ENCODE data around the gene SMCO1. TPM values are rescaled to one million over a fixed set of nuclear protein-coding genes. Genes with fewer than 3 reads are reported as not detected.

The SMCO1 gene
- polyA plus RNA-seq, 2 of the 4 experiments (the other 2 are of a cell fraction) = not detected

DNA sequence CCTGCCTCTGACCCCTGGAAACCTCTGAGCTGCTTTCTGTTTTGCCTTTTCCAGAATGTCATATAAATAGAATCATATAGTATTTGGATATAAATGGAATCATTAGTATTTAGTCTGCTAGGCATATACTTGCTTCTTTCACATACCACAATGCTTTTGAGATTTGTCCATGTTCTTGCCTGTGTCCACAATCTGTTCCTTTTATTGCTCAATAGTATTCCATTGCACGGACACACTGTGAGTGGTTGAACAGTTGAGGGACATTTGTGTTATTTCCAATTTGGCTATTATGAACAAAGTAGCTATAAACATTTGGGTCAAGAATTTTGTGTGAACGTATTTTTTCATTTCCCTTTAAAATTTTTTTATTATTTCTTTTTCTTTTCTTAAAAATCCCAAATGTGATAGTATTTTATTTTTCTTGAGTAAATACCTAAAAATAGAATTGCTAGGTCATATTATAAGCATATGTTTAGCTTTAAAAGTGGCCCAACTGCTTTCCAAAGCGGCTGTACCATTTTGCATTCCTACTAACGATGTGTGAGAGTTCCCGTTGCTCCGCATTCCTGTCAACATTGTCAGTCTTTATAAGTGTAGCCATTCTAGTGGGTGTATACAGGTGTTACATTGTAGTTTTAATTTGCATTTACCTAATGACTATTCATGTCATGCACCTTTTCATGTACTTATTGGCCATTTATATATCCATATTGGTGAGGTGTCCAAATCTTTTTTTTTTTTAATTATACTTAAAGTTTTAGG is 26.7 kb upstream of the SMCO1 start:
- no peak for ATAC-seq
- Histone ChIP-seq H3K9me3 (no peaks in the 10 kb centered on the region), H3K4me3 (no peak overlapping the region), H3K27ac (no peak overlapping the region), H3K4me2 (no peak overlapping the region), H3K4me1 (no peaks in the 10 kb centered on the region)
- TF ChIP-seq NR3C1 (IDR thresholded peaks at IDR 0.05) = no peak
- TF ChIP-seq EHF (CRISPR knock-in tag; IDR thresholded peaks at IDR 0.05) = no peak
- no peak for TF ChIP-seq POLR2AphosphoS2 (conservative IDR thresholded peaks at IDR 0.05; ENCODE audit: low read length)
- TF ChIP-seq HEYL (CRISPR knock-in tag; IDR thresholded peaks at IDR 0.05) = no peak
- no peak for TF ChIP-seq ZNF302 (CRISPR knock-in tag; IDR thresholded peaks at IDR 0.05)
- no peak for TF ChIP-seq RAD21 (conservative IDR thresholded peaks at IDR 0.05 in 1 of 2, IDR thresholded peaks at IDR 0.05 in 1 of 2)
- TF ChIP-seq MAZ (IDR thresholded peaks at IDR 0.05; ENCODE audit: borderline replicate concordance, low read depth, low read length) = no peak
- TF ChIP-seq JUNB (IDR thresholded peaks at IDR 0.05) = no peak
- FAIRE-seq = no peak
- WGBS (ENCODE audit: missing lambda C conversion rate) = 78% methylated on average over 6 of the region's 6 CpGs
- DNase-seq (ENCODE audit: low read depth in 1 of 2, low spot score in 1 of 2) = no peak
- ChIA-PET POLR2A (no interaction called here), CTCF (interaction anchor here (1.3 kb wide), 1 partner anchor 13 kb away, joined by 7 read pairs; no protein-coding TSS in a partner anchor)

GRCh38 chr3:196537319-196537984 is 22.3 kb upstream of the SMCO1 start:
- ChIA-PET CTCF (interaction anchor here (0.6 to 2.3 kb wide), 8 partner anchors 9 to 147 kb away, joined by 3 to 9 read pairs (median 3); no protein-coding TSS in a partner anchor), POLR2A (no interaction called here)
- FAIRE-seq = no peak
- no peak overlapping the region for H3K4me3 ChIP-seq
- no peak overlapping the region for H3K27ac ChIP-seq
- TF ChIP-seq RAD21 (conservative IDR thresholded peaks at IDR 0.05 in 1 of 2, IDR thresholded peaks at IDR 0.05 in 1 of 2) = peak in 1 of 2 experiments; percentile 32; a peak in 1 of 5 replicates
- no peak for TF ChIP-seq CBX2 (IDR thresholded peaks at IDR 0.05; ENCODE audit: borderline replicate concordance, low read depth)
- no peak for TF ChIP-seq ESRRA (IDR thresholded peaks at IDR 0.05; ENCODE audit: borderline replicate concordance, low read length)
- no peak for TF ChIP-seq NPAS2 (CRISPR knock-in tag; IDR thresholded peaks at IDR 0.05; ENCODE audit: borderline replicate concordance)
- TF ChIP-seq, protein P1, sequence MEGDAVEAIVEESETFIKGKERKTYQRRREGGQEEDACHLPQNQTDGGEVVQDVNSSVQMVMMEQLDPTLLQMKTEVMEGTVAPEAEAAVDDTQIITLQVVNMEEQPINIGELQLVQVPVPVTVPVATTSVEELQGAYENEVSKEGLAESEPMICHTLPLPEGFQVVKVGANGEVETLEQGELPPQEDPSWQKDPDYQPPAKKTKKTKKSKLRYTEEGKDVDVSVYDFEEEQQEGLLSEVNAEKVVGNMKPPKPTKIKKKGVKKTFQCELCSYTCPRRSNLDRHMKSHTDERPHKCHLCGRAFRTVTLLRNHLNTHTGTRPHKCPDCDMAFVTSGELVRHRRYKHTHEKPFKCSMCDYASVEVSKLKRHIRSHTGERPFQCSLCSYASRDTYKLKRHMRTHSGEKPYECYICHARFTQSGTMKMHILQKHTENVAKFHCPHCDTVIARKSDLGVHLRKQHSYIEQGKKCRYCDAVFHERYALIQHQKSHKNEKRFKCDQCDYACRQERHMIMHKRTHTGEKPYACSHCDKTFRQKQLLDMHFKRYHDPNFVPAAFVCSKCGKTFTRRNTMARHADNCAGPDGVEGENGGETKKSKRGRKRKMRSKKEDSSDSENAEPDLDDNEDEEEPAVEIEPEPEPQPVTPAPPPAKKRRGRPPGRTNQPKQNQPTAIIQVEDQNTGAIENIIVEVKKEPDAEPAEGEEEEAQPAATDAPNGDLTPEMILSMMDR (IDR thresholded peaks at IDR 0.05) = peak; percentile 43
- no peak for DNase-seq (ENCODE audit: low read depth in 1 of 2, low spot score in 1 of 2)
- H3K9me3 ChIP-seq = no peaks in the 10 kb centered on the region
- no peaks in the 10 kb centered on the region for H3K4me1 ChIP-seq
- H3K4me2 ChIP-seq = no peak overlapping the region
- ATAC-seq = no peak
- WGBS (ENCODE audit: missing lambda C conversion rate) = 48% methylated on average over 12 of the region's 18 CpGs

DNA sequence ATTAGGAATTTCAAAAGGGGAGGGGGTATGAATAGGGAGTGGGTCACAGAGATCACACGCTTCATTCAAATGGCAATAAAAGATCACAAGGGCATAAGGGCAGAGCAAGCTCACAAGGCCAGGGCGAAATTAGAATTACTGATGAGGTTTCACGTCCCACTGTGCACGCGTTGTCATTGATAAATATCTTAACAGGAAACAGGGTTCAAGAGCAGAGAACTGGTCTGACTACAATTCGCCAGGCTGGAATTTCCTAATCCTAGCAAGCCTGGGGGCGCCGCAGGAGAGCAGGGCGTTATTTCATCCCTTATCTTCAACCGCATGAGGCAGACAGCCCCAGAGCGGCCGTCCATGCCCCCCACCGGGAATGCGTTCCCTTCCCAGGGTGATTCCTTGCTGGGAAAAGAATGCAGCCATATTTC is 18.1 kb upstream of the SMCO1 start:
- POLR2A ChIA-PET = no interaction called here
- peaks cover under 1% of the 10 kb centered on the region; the same call in 1 of the 3 replicates for H3K4me1 ChIP-seq
- H3K9me3 ChIP-seq = no peaks in the 10 kb centered on the region
- H3K4me3 ChIP-seq = no peak overlapping the region
- CTCF ChIA-PET = no interaction called here
- no peak for ATAC-seq
- TF ChIP-seq HDAC2 (IDR thresholded peaks at IDR 0.05) = no peak
- TF ChIP-seq ZFP36 (IDR thresholded peaks at IDR 0.05; ENCODE audit: borderline replicate concordance, partially characterized antibody) = no peak
- TF ChIP-seq NFE2L2 (conservative IDR thresholded peaks at IDR 0.05; ENCODE audit: low read length) = no peak
- TF ChIP-seq REST (IDR thresholded peaks at IDR 0.05) = no peak
- TF ChIP-seq MYC (IDR thresholded peaks at IDR 0.05; ENCODE audit: borderline replicate concordance, low read length) = no peak
- TF ChIP-seq RAD21 (conservative IDR thresholded peaks at IDR 0.05 in 1 of 2, IDR thresholded peaks at IDR 0.05 in 1 of 2) = no peak
- TF ChIP-seq CBX2 (IDR thresholded peaks at IDR 0.05; ENCODE audit: borderline replicate concordance, low read depth) = no peak
- no peak for TF ChIP-seq JUN (IDR thresholded peaks at IDR 0.05)
- no peak for TF ChIP-seq ZC3H11A (IDR thresholded peaks at IDR 0.05)
- TF ChIP-seq ZSCAN20 (CRISPR knock-in tag; IDR thresholded peaks at IDR 0.05) = no peak
- TF ChIP-seq ELK1 (IDR thresholded peaks at IDR 0.05; ENCODE audit: low read depth, low read length) = no peak
- no peak for TF ChIP-seq CBX8 (IDR thresholded peaks at IDR 0.05)
- no peak for TF ChIP-seq SREBF2 (IDR thresholded peaks at IDR 0.05)
- DNase-seq (ENCODE audit: low read depth in 1 of 2, low spot score in 1 of 2) = no peak
- H3K27ac ChIP-seq = no peak overlapping the region
- H3K4me2 ChIP-seq = no peak overlapping the region
- 76% methylated on average over 12 of the region's 14 CpGs for WGBS (ENCODE audit: missing lambda C conversion rate)
- no peak for FAIRE-seq
